Mammary epithelial cell (primary cell): Measurements from ENCODE around the gene HS6ST2.

Source experiments
- EZH2 ChIP-seq: IDR thresholded peaks from 2 replicates; pipeline ENCODE4 v1.6.1; 2012; ENCODE audit warnings: low read length, inconsistent platforms, borderline replicate concordance
- TF ChIP-seq, protein P1 (sequence below), 2 donors: IDR thresholded peaks in 1 of 2; conservative IDR thresholded peaks in 1 of 2; 2 replicates each; pipeline ENCODE4 v1.5.1; 2011 to 2012; ENCODE audit warnings: inconsistent platforms in 2 of 2, low read length in 2 of 2, mild to moderate bottlenecking in 2 of 2, control low read depth in 1 of 2, low read depth in 1 of 2; ENCODE audit not compliant: insufficient read depth in 1 of 2; ENCODE audit errors: extremely low read depth in 1 of 2

DNA sequence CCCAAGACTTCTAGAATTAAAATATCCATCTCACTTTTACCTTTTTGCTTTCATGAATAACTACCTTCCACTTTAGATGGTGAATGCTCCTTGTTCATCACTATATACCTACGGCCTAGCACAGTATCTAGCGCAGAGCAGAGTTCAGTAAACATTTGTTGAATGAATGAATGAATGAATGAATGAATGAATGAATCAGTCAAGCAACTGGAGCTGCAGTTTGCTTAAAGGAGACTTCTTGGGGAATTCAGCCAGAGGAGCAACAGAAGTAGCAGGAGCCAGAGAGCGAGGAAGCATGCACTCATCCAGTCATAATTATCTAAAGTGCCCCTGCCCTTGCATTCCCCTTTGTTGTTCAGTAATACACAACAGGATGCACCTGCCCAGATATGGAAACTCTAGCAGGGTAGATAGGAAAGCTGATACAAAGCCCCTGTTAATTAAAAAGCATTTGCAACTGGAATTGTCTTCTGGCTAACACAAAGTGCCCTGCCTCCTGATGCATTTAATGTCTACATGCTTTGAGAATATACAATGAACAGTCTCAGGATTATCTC is 366.6 kb downstream of the HS6ST2 start:
- TF ChIP-seq, protein P1, sequence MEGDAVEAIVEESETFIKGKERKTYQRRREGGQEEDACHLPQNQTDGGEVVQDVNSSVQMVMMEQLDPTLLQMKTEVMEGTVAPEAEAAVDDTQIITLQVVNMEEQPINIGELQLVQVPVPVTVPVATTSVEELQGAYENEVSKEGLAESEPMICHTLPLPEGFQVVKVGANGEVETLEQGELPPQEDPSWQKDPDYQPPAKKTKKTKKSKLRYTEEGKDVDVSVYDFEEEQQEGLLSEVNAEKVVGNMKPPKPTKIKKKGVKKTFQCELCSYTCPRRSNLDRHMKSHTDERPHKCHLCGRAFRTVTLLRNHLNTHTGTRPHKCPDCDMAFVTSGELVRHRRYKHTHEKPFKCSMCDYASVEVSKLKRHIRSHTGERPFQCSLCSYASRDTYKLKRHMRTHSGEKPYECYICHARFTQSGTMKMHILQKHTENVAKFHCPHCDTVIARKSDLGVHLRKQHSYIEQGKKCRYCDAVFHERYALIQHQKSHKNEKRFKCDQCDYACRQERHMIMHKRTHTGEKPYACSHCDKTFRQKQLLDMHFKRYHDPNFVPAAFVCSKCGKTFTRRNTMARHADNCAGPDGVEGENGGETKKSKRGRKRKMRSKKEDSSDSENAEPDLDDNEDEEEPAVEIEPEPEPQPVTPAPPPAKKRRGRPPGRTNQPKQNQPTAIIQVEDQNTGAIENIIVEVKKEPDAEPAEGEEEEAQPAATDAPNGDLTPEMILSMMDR (conservative IDR thresholded peaks at IDR 0.05 in 1 of 2, IDR thresholded peaks at IDR 0.05 in 1 of 2; ENCODE audit: extremely low read depth in 1 of 2, insufficient read depth in 1 of 2, low read depth in 1 of 2, low read length in 2 of 2) = no peak
- no peak for TF ChIP-seq EZH2
